Neural progenitor cell (in vitro differentiated cells): Measurements from ENCODE around the gene ZNF618. TPM values are rescaled to one million over a fixed set of nuclear protein-coding genes. Genes with fewer than 3 reads are reported as not detected.

Experiments used
- DNase-seq: peaks from one replicate; pipeline ENCODE4 v3.0.0-alpha.2; 2016; ENCODE audit warnings: low spot score
- H2AFZ ChIP-seq: fragments of 200-600 bp; sonication (generic); replicated peaks from 2 replicates; pipeline ENCODE4 v1.6.1; 2016; ENCODE audit warnings: antibody characterized with exemption
- H3F3A ChIP-seq: fragments of 200-600 bp; sonication (generic); 2 replicates; pipeline ENCODE4 v1.6.1; 2016; ENCODE audit warnings: antibody characterized with exemption, low read depth
- H3K27ac ChIP-seq: fragments of 200-600 bp; sonication (generic); 2 replicates; pipeline ENCODE4 v1.5.1; 2016; ENCODE audit warnings: mild to moderate bottlenecking
- H3K27me3 ChIP-seq: fragments of 200-600 bp; sonication (generic); 2 replicates; pipeline ENCODE4 v1.6.1; 2016; ENCODE audit warnings: mild to moderate bottlenecking, moderate library complexity
- H3K36me3 ChIP-seq: fragments of 200-600 bp; sonication (generic); 2 replicates; pipeline ENCODE4 v1.5.1; 2016
- H3K4me1 ChIP-seq: fragments of 200-600 bp; sonication (generic); 2 replicates; pipeline ENCODE4 v1.6.1; 2016; ENCODE audit warnings: mixed run types
- H3K4me2 ChIP-seq: fragments of 200-600 bp; sonication (generic); 2 replicates; pipeline ENCODE4 v1.6.1; 2016
- H3K4me3 ChIP-seq: fragments of 200-600 bp; sonication (generic); 2 replicates; pipeline ENCODE4 v1.5.1; 2016
- H3K79me2 ChIP-seq: fragments of 200-600 bp; sonication (generic); 2 replicates; pipeline ENCODE4 v1.6.1; 2016; ENCODE audit warnings: low read depth
- H3K9ac ChIP-seq: fragments of 200-600 bp; sonication (generic); 2 replicates; pipeline ENCODE4 v1.6.1; 2016
- H3K9me3 ChIP-seq: fragments of 200-600 bp; sonication (generic); 2 replicates; pipeline ENCODE4 v1.5.1; 2016; ENCODE audit warnings: low read depth
- H4K20me1 ChIP-seq: fragments of 200-600 bp; sonication (generic); 2 replicates; pipeline ENCODE4 v1.6.1; 2016; ENCODE audit warnings: low read depth
- H3K27ac Mint-ChIP-seq: 3 replicates; pipeline ENCODE4 v1.8.0; 2021; ENCODE audit warnings: mixed read lengths
- H3K27me3 Mint-ChIP-seq: 2 replicates; pipeline ENCODE4 v1.8.0; 2022; ENCODE audit warnings: low read depth, mild to moderate bottlenecking, inconsistent platforms, moderate library complexity, mixed read lengths; ENCODE audit not compliant: insufficient read depth
- H3K36me3 Mint-ChIP-seq: 3 replicates; pipeline ENCODE4 v1.8.0; 2021; ENCODE audit warnings: mixed read lengths
- H3K4me1 Mint-ChIP-seq: 3 replicates; pipeline ENCODE4 v1.8.0; 2021; ENCODE audit warnings: mixed read lengths
- H3K4me3 Mint-ChIP-seq: 3 replicates; pipeline ENCODE4 v1.8.0; 2021; ENCODE audit warnings: mild to moderate bottlenecking, moderate library complexity, mixed read lengths
- H3K9me3 Mint-ChIP-seq: 3 replicates; pipeline ENCODE4 v1.8.0; 2020; ENCODE audit warnings: mixed read lengths
- EZH2 ChIP-seq: fragments of 200-600 bp; sonication (generic); IDR thresholded peaks from 2 replicates; pipeline ENCODE4 v1.6.1; 2017; ENCODE audit warnings: antibody characterized with exemption, mild to moderate bottlenecking, moderate library complexity
- EZH2phosphoT487 ChIP-seq: fragments of 200-600 bp; sonication (generic); IDR thresholded peaks from 2 replicates; pipeline ENCODE4 v1.6.1; 2017; ENCODE audit warnings: antibody characterized with exemption
- total RNA-seq: library from RNA; depleted of rRNA; stranded (reverse); fragments of >200 nt; gene quantifications from 2 replicates; pipeline ENCODE4 v1.2.3, GENCODE V29; 2015; ENCODE audit warnings: low replicate concordance
- TF ChIP-seq, protein P1 (sequence below): fragments of 200-600 bp; sonication (generic); IDR thresholded peaks from 2 replicates; pipeline ENCODE4 v1.5.1; 2017; ENCODE audit warnings: antibody characterized with exemption, mild to moderate bottlenecking

ZNF618 gene
- total RNA-seq, 1 donor from 2014 or later, result 10.5 TPM

DNA sequence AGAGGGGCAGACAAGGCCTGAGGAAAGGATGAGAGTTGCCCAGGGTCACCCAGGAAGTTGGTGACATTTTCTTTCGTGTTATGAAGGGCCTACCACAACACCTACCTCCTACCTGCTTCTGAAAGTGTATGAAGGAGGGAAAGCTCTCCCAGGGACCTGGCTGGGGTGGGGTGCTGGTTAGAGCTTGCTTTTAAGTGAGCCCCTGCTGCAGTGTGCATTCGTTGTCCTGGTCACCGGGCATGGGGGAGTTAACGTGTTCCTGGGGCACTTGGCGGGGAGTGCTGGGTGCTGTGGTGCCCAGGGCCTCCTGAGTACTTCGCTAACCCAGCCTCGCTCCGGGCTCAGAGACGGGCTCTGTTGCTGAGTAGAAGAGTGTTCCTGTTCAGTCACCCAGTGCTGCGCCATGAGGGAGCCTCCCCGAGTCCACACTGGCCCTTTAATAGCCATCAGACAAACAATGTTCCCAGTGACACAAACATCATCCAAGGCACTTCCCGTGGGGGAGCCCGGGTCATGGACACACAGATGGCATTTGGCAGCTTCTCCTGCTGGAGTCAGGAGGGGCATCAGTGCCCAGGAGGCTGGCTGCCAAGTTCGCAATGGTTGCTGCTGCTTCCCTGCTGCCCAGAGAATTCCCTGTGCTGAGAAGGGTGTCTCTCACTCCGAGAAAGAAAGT is 116.3 kb downstream of the ZNF618 start:
- Mint-ChIP-seq H3K4me1 (peaks cover 8% of the 10 kb centered on the region), H3K9me3 (no peaks in the 10 kb centered on the region), H3K27me3 (peaks cover 2% of the 10 kb centered on the region), H3K4me3 (no peak overlapping the region), H3K27ac (no peak overlapping the region), H3K36me3 (peaks cover 24% of the 10 kb centered on the region)
- TF ChIP-seq EZH2, result no peak
- TF ChIP-seq EZH2phosphoT487, result no peak
- TF ChIP-seq, protein P1, sequence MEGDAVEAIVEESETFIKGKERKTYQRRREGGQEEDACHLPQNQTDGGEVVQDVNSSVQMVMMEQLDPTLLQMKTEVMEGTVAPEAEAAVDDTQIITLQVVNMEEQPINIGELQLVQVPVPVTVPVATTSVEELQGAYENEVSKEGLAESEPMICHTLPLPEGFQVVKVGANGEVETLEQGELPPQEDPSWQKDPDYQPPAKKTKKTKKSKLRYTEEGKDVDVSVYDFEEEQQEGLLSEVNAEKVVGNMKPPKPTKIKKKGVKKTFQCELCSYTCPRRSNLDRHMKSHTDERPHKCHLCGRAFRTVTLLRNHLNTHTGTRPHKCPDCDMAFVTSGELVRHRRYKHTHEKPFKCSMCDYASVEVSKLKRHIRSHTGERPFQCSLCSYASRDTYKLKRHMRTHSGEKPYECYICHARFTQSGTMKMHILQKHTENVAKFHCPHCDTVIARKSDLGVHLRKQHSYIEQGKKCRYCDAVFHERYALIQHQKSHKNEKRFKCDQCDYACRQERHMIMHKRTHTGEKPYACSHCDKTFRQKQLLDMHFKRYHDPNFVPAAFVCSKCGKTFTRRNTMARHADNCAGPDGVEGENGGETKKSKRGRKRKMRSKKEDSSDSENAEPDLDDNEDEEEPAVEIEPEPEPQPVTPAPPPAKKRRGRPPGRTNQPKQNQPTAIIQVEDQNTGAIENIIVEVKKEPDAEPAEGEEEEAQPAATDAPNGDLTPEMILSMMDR, result no peak
- no peaks in the 10 kb centered on the region for H3K36me3 ChIP-seq
- no peak overlapping the region for H3K4me2 ChIP-seq
- H3K4me3 ChIP-seq, result no peak overlapping the region
- no peak for DNase-seq
- H3F3A ChIP-seq, result no peaks in the 10 kb centered on the region
- H3K27me3 ChIP-seq, result no peaks in the 10 kb centered on the region
- no peak overlapping the region for H3K9ac ChIP-seq
- peaks cover 55% of the 10 kb centered on the region for H4K20me1 ChIP-seq
- H3K9me3 ChIP-seq, result no peaks in the 10 kb centered on the region
- no peaks in the 10 kb centered on the region for H3K79me2 ChIP-seq
- no peak overlapping the region for H2AFZ ChIP-seq
- no peak overlapping the region for H3K27ac ChIP-seq
- H3K4me1 ChIP-seq, result no peaks in the 10 kb centered on the region

DNA sequence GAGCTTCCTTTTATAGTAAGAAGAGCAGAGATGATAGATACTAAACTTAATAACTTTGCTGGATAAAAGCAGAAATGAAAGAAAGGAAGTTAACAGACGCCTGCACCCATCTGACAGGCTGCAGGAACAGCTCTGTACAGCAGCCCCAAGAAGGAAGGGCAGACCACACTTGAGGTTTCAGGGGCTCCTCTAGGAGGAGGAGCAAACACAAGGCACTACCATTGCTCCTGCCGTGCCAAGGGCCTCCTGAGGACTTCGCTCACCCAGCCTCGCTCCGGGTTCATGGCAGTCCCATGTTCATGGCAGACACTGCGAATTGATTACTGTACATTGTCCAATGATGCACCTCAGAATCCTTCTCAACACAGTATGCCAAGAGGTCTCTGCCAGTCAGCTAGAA is 116.9 kb downstream of the ZNF618 start:
- DNase-seq, result no peak
- TF ChIP-seq EZH2phosphoT487 (no peak), EZH2 (no peak)
- TF ChIP-seq, protein P1, result no peak
- Mint-ChIP-seq H3K9me3 (no peaks in the 10 kb centered on the region), H3K27me3 (peaks cover 2% of the 10 kb centered on the region), H3K36me3 (peaks cover 24% of the 10 kb centered on the region), H3K4me3 (no peak overlapping the region), H3K27ac (no peak overlapping the region), H3K4me1 (peaks cover 8% of the 10 kb centered on the region)
- Histone ChIP-seq H3F3A (no peaks in the 10 kb centered on the region), H3K27ac (no peak overlapping the region), H3K4me1 (no peaks in the 10 kb centered on the region), H3K4me2 (no peak overlapping the region), H3K27me3 (no peaks in the 10 kb centered on the region), H3K9ac (no peak overlapping the region), H3K79me2 (no peaks in the 10 kb centered on the region), H3K4me3 (no peak overlapping the region), H3K9me3 (no peaks in the 10 kb centered on the region), H4K20me1 (peaks cover 55% of the 10 kb centered on the region), H3K36me3 (no peaks in the 10 kb centered on the region), H2AFZ (no peak overlapping the region)

DNA sequence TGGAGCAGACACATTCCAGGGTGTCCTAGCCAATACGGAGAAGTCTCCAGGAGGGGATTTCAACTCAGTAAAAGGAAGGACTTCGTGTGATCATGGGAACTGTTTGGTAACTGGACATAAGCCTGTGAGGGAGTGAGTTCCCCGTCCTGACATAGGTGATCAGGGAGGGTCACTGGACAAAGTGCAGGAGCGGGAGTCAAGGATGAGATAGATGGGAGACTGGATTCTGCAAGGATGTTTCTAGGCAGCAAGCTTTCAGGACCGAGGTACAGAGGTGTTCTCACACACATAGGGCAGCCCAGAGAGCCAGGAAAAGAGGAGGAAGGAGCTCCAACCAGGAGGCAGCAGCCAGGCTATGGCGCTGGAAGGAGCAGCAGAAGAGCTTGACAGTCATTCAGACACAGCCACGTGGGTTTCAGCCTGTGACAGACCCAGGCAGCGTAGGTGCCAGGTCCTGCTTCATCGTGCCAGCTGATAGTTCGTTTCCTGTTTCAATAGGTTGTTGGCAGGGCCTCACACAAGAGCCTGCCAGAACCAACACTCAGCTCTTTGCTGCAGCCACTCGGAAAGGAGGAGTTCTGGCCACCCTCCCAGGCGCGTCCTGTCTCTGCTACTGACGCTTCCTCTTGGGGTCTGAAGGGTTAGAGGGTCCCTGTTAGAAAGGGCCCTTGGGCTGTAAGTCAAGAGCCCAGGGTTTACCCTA is 117.9 kb downstream of the ZNF618 start:
- Histone ChIP-seq H3K36me3 (no peaks in the 10 kb centered on the region), H3K4me2 (no peak overlapping the region), H3K4me1 (no peaks in the 10 kb centered on the region), H3K27me3 (no peaks in the 10 kb centered on the region), H3K79me2 (no peaks in the 10 kb centered on the region), H2AFZ (no peak overlapping the region), H3F3A (no peaks in the 10 kb centered on the region), H3K27ac (no peak overlapping the region), H3K4me3 (no peak overlapping the region), H4K20me1 (peaks cover 64% of the 10 kb centered on the region), H3K9me3 (no peaks in the 10 kb centered on the region), H3K9ac (no peak overlapping the region)
- Mint-ChIP-seq H3K4me1 (peaks cover 8% of the 10 kb centered on the region), H3K27ac (no peak overlapping the region), H3K36me3 (peaks cover 20% of the 10 kb centered on the region), H3K4me3 (no peak overlapping the region), H3K9me3 (no peaks in the 10 kb centered on the region), H3K27me3 (peaks cover 2% of the 10 kb centered on the region)
- DNase-seq, result no peak
- TF ChIP-seq, protein P1, result no peak
- TF ChIP-seq EZH2 (no peak), EZH2phosphoT487 (no peak)
